ENCODE results near the gene CYFIP1. TPM values are rescaled to one million over a fixed set of nuclear protein-coding genes. Genes with fewer than 3 reads are reported as not detected.

Gene CYFIP1
- total and polyA plus RNA-seq, 2 of the 8 experiments (the other 6 are each of a cell fraction or from before 2014, with no cell fraction given), result 38.6 to 81.7 TPM

GRCh38 chr15:22846073-22846472, 134.1 kb downstream of the CYFIP1 start:
- no peak for DNase-seq (ENCODE audit: low read depth in 1 of 2, low spot score in 2 of 2)
- H3K9me3 ChIP-seq (ENCODE audit: insufficient read depth in 2 of 2, low read depth in 1 of 2, low read length in 1 of 2), result no peaks in the 10 kb centered on the region
- peaks cover 0 to 9% (median 3%) of the 10 kb centered on the region in 4 experiments; a peak in 1 of 7 replicates for H3K4me1 ChIP-seq (replicated peaks in 1 of 4; ENCODE audit: control insufficient read depth in 3 of 4, insufficient read depth in 4 of 4, low read length in 3 of 4)
- FAIRE-seq, result no peak
- H3K79me2 ChIP-seq (ENCODE audit: control insufficient read depth in 1 of 2, insufficient read depth in 2 of 2, low read length in 2 of 2), result peaks cover 16 to 93% of the 10 kb centered on the region in 2 experiments
- H3K56ac ChIP-seq (replicated peaks; ENCODE audit: insufficient read length, low read depth, low read length), result no peak overlapping the region
- H2BK12ac ChIP-seq (ENCODE audit: low read depth, low read length), result no peak overlapping the region
- peak overlapping the region in 1 of 2 experiments; percentile 18; a peak in 1 of 4 replicates for H3K4me2 ChIP-seq (ENCODE audit: insufficient read depth in 1 of 2, low read depth in 2 of 2, low read length in 2 of 2)
- H3K18ac ChIP-seq (ENCODE audit: extremely low read depth, low read length), result no peak overlapping the region
- no peak overlapping the region for H3K4ac ChIP-seq (replicated peaks; ENCODE audit: insufficient read length, low read depth, low read length)
- peaks cover 6 to 13% of the 10 kb centered on the region in 2 experiments for H4K20me1 ChIP-seq (replicated peaks in 1 of 2; ENCODE audit: control insufficient read depth in 1 of 2, insufficient read depth in 2 of 2, low read length in 2 of 2)
- H3K79me1 ChIP-seq (ENCODE audit: low read depth, low read length), result peaks cover 2% of the 10 kb centered on the region; the same call in 1 of the 2 replicates
- POLR2A ChIA-PET (ENCODE audit: partially characterized antibody), result interaction anchor here (1.0 to 1.6 kb wide), 3 partner anchors 8 to 21 kb away, joined by 3 read pairs; no protein-coding TSS in a partner anchor
- H3K27ac ChIP-seq (ENCODE audit: low read depth, low read length), result no peak overlapping the region
- no peaks in the 10 kb centered on the region for H3K23me2 ChIP-seq (ENCODE audit: low read depth, low read length)
- no peak overlapping the region for H4K91ac ChIP-seq (replicated peaks; ENCODE audit: insufficient read length, low read length)
- H4K8ac ChIP-seq (ENCODE audit: extremely low read depth, insufficient read depth, low read length), result no peak overlapping the region
- no peaks in the 10 kb centered on the region for H3K27me3 ChIP-seq (replicated peaks in 1 of 4; ENCODE audit: control insufficient read depth in 3 of 4, extremely low read depth in 1 of 4, insufficient read depth in 3 of 4, low read length in 3 of 4)
- no peak overlapping the region for H2BK20ac ChIP-seq (ENCODE audit: low read length)
- H2BK120ac ChIP-seq (replicated peaks; ENCODE audit: low read depth, low read length), result no peak overlapping the region
- no peak overlapping the region for H2AK5ac ChIP-seq (ENCODE audit: low read depth, low read length)
- H2AFZ ChIP-seq (ENCODE audit: low read length), result no peak overlapping the region
- H4K5ac ChIP-seq (ENCODE audit: insufficient read length, low read depth, low read length), result no peak overlapping the region
- no peak overlapping the region for H3K23ac ChIP-seq (ENCODE audit: insufficient read length)
- H3K4me3 ChIP-seq (ENCODE audit: extremely low read depth in 1 of 4, insufficient read depth in 2 of 4, low read depth in 3 of 4, low read length in 4 of 4), result no peak overlapping the region
- H3K14ac ChIP-seq (ENCODE audit: insufficient read length), result no peak overlapping the region
- no peak overlapping the region for H2BK5ac ChIP-seq (ENCODE audit: low read depth, low read length)
- WGBS, 2 experiments (ENCODE audit: extremely low coverage in 1 of 2, insufficient coverage in 1 of 2, insufficient read length in 1 of 2, insufficient replicate concordance in 2 of 2, low coverage in 1 of 2, low lambda C conversion rate in 2 of 2, missing lambda C conversion rate in 1 of 2), result 93% methylated on average over 6 of the region's 6 CpGs; no CpG with 5 or more reads in 1 of the 2 experiments
- CTCF ChIA-PET (ENCODE audit: partially characterized antibody), result no interaction called here
- peaks cover 0 to 22% (median 8%) of the 10 kb centered on the region in 4 experiments; a peak in 5 of 8 replicates for H3K36me3 ChIP-seq (ENCODE audit: control insufficient read depth in 2 of 4, insufficient read depth in 4 of 4, low read length in 3 of 4)
- no peak overlapping the region for H3K9ac ChIP-seq (replicated peaks in 1 of 4; ENCODE audit: extremely low read depth in 1 of 4, low read depth in 3 of 4, low read length in 3 of 4)
- H2BK15ac ChIP-seq (ENCODE audit: low read length), result no peak overlapping the region
- TF ChIP-seq KDM4A (IDR thresholded peaks at IDR 0.05; ENCODE audit: low read depth, low read length, severe bottlenecking), result no peak
- no peak for TF ChIP-seq BCL11A (IDR thresholded peaks at IDR 0.05; ENCODE audit: low read depth in 2 of 2, low read length in 2 of 2)
- no peak for TF ChIP-seq JUND (IDR thresholded peaks at IDR 0.05; ENCODE audit: low read length)
- no peak for TF ChIP-seq MAFK (IDR thresholded peaks at IDR 0.05; ENCODE audit: low read depth, low read length)
- no peak for TF ChIP-seq RBBP5 (IDR thresholded peaks at IDR 0.05; ENCODE audit: borderline replicate concordance, low read depth, low read length)
- TF ChIP-seq KDM5A (IDR thresholded peaks at IDR 0.05; ENCODE audit: low read length), result no peak
- no peak for TF ChIP-seq CBX8 (IDR thresholded peaks at IDR 0.05; ENCODE audit: borderline replicate concordance, low read depth, low read length)
- TF ChIP-seq CTCF (IDR thresholded peaks at IDR 0.05; ENCODE audit: control extremely low read depth in 1 of 3, insufficient read depth in 1 of 3, low read depth in 1 of 3, low read length in 3 of 3), result no peak
- TF ChIP-seq, protein P1, sequence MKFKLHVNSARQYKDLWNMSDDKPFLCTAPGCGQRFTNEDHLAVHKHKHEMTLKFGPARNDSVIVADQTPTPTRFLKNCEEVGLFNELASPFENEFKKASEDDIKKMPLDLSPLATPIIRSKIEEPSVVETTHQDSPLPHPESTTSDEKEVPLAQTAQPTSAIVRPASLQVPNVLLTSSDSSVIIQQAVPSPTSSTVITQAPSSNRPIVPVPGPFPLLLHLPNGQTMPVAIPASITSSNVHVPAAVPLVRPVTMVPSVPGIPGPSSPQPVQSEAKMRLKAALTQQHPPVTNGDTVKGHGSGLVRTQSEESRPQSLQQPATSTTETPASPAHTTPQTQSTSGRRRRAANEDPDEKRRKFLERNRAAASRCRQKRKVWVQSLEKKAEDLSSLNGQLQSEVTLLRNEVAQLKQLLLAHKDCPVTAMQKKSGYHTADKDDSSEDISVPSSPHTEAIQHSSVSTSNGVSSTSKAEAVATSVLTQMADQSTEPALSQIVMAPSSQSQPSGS (IDR thresholded peaks at IDR 0.05; ENCODE audit: low read length), result no peak
- TF ChIP-seq YY1 (IDR thresholded peaks at IDR 0.05; ENCODE audit: low read depth, low read length), result no peak

Measured in H1 (cell line).